ENCODE results near the gene TRIM65.

DNA sequence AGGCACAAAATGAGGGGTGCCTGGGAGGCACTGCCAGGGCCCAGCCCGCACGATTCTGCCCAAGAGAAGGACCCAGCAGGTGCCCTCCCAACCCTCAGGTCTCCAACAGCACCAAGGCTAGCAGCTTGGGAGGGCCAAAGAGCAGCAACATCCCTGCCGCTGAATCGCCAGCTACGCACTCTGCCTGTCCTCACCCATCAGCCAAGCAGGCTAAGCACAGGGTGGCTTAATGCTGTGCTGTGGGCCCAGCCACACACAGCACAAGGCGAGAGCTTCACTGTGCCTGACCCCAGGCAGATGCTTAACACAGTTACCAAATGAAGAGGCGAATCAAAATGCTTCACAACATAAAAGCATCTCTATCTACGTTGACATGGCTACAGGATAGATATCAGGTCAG is 18.5 kb upstream of the TRIM65 start:
- TF ChIP-seq RAD21 (IDR thresholded peaks at IDR 0.05; ENCODE audit: low read depth) (no peak), MAX (IDR thresholded peaks at IDR 0.05) (no peak), EP300 (IDR thresholded peaks at IDR 0.05; ENCODE audit: borderline replicate concordance) (no peak), TEAD4 (IDR thresholded peaks at IDR 0.05) (no peak), EGR1 (IDR thresholded peaks at IDR 0.05) (no peak), TAF1 (IDR thresholded peaks at IDR 0.05; ENCODE audit: low read depth) (no peak), YY1 (IDR thresholded peaks at IDR 0.05; ENCODE audit: low read depth) (no peak), FOXM1 (IDR thresholded peaks at IDR 0.05; ENCODE audit: borderline replicate concordance, low read depth) (no peak), TCF12 (IDR thresholded peaks at IDR 0.05; ENCODE audit: low read depth) (no peak), CREB1 (IDR thresholded peaks at IDR 0.05; ENCODE audit: low read depth) (no peak), NFIC (IDR thresholded peaks at IDR 0.05) (no peak), CEBPB (IDR thresholded peaks at IDR 0.05) (no peak)
- TF ChIP-seq, protein P1, sequence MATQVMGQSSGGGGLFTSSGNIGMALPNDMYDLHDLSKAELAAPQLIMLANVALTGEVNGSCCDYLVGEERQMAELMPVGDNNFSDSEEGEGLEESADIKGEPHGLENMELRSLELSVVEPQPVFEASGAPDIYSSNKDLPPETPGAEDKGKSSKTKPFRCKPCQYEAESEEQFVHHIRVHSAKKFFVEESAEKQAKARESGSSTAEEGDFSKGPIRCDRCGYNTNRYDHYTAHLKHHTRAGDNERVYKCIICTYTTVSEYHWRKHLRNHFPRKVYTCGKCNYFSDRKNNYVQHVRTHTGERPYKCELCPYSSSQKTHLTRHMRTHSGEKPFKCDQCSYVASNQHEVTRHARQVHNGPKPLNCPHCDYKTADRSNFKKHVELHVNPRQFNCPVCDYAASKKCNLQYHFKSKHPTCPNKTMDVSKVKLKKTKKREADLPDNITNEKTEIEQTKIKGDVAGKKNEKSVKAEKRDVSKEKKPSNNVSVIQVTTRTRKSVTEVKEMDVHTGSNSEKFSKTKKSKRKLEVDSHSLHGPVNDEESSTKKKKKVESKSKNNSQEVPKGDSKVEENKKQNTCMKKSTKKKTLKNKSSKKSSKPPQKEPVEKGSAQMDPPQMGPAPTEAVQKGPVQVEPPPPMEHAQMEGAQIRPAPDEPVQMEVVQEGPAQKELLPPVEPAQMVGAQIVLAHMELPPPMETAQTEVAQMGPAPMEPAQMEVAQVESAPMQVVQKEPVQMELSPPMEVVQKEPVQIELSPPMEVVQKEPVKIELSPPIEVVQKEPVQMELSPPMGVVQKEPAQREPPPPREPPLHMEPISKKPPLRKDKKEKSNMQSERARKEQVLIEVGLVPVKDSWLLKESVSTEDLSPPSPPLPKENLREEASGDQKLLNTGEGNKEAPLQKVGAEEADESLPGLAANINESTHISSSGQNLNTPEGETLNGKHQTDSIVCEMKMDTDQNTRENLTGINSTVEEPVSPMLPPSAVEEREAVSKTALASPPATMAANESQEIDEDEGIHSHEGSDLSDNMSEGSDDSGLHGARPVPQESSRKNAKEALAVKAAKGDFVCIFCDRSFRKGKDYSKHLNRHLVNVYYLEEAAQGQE (IDR thresholded peaks at IDR 0.05; ENCODE audit: low read depth) = no peak; the same call in 1 of the 2 replicates
- TF ChIP-seq, protein P2, sequence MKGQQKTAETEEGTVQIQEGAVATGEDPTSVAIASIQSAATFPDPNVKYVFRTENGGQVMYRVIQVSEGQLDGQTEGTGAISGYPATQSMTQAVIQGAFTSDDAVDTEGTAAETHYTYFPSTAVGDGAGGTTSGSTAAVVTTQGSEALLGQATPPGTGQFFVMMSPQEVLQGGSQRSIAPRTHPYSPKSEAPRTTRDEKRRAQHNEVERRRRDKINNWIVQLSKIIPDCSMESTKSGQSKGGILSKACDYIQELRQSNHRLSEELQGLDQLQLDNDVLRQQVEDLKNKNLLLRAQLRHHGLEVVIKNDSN (IDR thresholded peaks at IDR 0.05) = no peak
